Stimulated activated CD8-positive, alpha-beta memory T cell treated with anti-CD3 and anti-CD28 coated beads, Interleukin-4, amount 100 ng/mL, for 1 hour (primary cell): ENCODE measurements around the gene VPS13D.
"Not testable (repeated sequence)": the region's sequence is repeated elsewhere in the genome, so short reads cannot be mapped to it uniquely, and the experiment has no call there.

Experiments used
- DNase-seq, 2 donors: peaks; one replicate each; pipeline ENCODE4 v3.0.0-alpha.2; 2020; ENCODE audit warnings: low read depth in 2 of 2, low spot score in 1 of 2

The VPS13D gene

DNA sequence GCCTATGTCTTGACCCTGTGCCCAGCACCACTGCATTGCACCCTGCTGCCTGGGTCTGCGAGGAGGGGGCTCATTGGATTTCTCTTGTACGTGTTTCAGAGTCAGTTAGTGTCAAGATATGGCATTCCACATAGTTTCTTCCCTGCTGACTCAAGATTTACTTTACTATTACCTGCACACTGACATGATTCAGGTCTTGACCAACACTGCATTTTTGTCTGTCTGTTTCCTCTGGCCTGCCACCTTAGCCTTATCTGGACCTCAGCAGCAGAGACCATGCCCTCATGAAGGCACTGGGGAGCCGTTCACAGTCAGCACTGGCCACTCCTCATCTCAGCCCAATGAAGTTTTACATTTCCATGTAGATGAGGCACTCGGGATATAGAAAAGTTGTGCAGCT, 232.8 kb downstream of the VPS13D start:
- no peak for DNase-seq

DNA sequence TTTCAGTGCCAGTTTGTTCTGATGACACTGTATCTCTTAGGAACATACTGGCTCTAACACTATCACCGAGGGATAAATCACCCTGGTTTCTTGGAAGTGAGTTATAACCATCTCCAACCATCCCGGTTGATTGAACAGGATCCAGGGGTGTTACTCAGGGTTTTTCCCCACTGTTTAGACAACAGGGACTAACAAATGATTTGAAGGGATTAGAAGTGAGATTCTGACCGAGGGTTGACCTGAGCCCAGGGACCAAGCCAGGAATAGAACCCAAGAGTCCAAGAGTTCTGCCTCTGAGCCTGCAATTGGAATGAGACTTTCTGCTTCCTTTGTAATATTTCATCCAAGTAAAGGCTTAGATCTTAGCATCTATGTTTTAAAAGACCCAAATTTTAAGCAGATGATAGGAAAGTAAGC, 234.2 kb downstream of the VPS13D start:
- DNase-seq = no peak

GRCh38 chr1:12464598-12465056, 234.8 kb downstream of the VPS13D start:
- no peak for DNase-seq

GRCh38 chr1:12465126-12465525, 235.3 kb downstream of the VPS13D start:
- no peak for DNase-seq

- no peak for DNase-seq
Observed at GRCh38 chr1:12466816-12467215, 237.0 kb downstream of the VPS13D start.

DNA sequence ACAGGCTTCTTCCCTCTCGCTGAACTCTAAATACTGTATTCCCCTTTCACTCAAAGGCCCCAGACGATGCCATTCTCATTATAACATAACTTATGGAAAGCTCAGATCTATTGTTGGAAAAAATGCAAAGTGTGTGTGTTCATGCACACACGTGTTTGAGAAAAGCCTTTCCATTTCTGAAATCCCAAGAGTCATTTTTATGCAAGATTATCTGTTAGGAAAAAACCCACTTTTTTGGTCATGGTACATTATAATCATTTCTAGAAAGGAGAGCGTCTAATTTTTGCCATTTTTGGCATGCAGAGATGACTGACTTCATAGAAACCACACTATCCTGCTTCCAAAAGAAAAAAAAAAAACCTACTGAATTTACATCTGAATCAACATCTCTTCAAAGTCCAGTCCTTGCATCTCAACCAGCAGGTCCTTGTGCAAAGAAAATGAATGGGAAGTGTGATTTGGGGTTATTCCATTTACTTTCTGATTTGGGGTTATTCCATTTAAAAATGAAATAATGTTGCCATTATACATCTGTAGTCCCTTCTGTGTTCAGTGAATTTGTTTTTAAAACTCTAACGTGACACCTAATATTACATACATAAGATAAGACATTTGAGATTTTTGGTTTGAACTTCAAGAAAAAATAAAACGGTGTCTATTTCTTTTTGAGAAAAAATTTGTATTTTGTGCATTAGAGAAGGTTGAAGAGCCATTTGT, 237.9 kb downstream of the VPS13D start:
- DNase-seq = no peak

DNA sequence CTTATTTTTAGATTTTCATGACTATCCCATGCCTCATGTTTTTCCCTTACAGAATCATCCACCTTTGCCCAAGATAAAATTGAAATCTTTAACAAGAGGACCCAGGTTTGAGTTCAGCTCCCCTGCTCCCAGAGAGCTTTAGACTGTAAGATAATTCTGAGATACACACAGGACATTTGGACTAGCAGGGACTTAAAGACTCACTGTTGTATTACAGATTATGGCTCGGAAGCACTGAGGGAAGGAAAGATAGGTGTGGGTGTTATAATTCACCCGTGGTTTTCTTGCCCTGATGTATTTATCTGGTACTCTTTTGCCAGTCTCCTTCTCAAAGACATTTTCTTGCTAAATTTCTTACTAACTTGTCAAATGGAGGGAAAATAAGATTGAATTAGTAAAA, 238.5 kb downstream of the VPS13D start:
- no peak for DNase-seq

GRCh38 chr1:12469493-12469892, 239.7 kb downstream of the VPS13D start:
- DNase-seq = no peak

- DNase-seq = no peak
Observed at GRCh38 chr1:12469990-12470389, 240.2 kb downstream of the VPS13D start.

DNA sequence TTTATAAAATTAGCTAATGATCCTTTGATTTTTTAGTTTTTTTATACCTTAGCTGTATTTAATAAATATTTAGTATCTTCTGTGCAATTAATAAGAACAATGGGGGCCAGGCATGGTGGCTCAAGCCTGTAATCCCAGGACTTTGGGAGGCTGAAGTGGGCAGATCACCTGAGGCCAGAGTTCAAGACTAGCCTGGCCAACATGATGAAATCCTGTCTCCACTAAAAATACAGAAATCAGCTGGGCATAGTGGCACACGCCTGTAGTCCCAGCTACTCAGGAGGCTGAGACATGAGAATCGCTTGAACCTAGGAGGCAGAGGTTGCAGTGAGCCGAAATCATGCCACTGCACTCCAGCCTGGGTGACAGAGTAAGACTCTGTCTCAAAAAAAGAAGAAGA, 241.1 kb downstream of the VPS13D start:
- not testable (repeated sequence) for DNase-seq

DNA sequence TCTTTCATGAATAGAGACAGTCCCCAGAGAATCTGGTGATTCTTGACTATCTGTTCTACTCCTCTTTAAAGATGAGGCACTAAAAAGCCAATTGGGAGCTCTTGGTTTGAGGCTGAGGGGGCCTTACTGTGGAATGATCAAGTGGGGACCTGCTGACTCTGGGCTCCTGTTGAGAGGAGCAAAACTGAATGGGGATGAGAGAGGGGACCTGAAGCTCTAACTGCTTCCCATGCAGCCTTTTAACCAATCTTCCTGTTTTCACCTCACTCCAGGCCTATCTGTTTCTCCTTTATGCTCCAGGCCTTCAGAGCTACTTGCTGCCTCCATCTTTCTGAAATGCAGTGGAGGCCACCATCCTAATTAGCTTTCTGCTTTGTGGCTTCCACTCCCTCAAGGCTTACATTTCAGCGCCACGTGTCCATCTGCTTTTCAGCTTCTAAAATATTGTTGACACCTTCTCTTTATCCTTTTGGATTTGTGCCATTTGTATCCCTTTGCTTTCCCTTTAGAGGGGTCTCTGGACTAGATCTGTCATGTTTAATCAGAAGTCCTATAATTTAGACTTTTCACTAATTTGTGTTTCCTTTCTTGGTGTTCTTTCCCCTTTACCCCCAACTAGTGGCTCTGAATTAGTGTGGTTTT, 242.4 kb downstream of the VPS13D start:
- DNase-seq = no peak

DNA sequence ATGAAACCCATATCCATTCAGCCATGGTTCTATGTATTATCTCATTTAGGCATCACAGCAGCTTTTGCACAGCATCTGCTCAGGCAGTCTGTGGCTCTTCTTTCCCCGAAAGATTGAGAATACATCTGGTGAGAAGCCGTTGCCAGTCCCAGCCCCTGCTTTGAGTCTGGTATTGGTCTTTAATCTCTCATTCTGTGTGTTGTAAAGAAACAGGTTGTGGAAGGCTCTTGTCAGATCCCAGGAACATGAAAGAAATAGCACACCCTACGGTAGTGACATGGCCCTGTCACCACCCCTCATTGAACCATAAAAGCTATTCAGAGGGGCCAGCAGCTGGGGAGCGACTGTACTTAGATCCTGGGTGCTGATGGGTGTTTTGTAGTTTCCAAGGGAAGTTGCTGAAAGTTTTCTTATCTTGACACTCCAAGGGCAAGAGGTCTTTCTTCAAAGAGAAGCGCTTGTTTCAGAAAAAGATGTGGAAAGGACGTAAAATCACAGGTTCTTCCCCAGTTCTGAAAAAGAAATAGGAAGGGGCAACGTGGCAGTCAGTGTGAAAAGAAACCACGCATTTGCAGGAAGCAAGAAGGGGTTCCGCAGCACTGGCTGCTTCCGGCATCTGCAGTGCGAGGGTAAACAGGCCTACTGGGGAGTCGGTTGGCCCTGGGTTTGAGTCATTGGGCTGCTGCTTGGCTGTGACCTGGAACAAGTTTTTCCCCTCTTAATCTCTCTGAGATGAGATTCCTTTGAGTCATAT, 243.1 kb downstream of the VPS13D start:
- peak; percentile 40 to 42 for DNase-seq

- DNase-seq = no peak
Observed at GRCh38 chr1:12473596-12474362, 243.9 kb downstream of the VPS13D start.

DNA sequence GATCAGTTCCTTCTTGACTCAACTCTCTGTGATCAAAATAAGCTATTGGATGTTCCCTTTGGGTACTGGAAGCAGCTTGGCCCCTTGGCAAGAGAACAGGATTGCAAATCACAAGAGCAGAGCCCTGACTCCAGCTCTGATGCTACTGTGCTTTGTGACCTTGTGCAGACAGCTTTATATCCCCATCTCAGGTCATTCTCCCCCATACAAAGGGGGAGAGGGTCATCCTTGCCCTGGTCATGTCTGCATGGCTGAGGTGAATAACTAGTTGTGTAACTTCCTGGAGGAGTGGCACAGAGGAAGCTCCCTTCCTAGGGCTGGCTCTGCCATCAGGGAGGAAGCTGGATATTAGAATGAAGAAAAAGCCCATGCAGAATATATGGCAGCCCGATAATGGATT, 245.3 kb downstream of the VPS13D start:
- DNase-seq = no peak

DNA sequence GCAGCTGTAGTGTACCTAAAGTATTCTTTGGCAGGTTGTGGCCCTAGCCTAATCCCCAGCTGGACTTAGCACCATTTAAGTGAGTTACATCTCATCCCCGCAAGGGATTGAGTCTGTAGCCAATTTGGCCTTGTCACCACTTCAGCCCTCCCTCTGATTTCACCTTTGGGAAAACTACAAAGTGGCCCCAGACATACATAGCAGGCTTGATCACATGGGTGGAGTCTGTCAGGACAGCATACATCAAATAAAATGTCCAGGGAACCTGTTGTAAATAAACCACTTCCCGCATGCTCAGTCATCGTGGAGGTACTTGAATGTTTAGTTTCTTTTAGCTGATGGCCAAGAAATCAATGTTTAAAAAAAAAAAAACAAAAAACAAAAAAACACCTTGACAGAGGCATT, 245.7 kb downstream of the VPS13D start:
- no peak for DNase-seq

GRCh38 chr1:12475947-12476346, 246.1 kb downstream of the VPS13D start:
- DNase-seq = no peak

- no peak for DNase-seq
Observed at GRCh38 chr1:12477314-12477713, 247.5 kb downstream of the VPS13D start.

DNA sequence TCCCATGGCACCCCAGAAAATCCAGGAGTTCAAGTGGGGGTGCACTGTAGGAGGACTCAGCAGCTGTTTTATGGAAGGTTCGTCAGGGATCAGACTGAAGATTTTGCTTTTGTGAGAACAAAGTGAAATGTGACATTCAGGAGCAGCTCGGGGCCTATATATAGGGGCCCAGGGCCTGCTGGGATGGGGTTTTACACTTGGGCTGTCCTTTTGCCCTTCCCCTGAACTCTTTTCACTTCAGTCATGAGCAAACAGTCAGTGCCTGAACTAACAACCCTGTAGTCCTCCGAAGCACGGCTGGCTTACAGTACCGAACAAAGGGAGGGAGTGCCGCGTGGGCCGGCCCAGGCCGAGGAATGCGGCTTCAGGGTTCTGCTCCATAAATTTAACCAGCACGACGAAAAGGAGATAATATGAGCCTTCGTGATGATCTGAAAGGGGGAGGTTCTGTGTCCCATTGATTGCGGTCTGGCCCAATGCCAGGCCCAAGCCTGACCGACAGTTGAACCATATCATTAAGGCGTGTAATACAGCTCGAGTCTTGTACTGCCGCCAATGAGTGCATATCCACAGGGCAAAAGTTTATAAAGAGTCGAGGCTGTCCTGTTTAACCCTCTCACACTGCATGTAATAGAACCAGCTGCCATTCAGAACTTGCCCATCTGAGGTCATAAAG, 248.2 kb downstream of the VPS13D start:
- no peak for DNase-seq

DNA sequence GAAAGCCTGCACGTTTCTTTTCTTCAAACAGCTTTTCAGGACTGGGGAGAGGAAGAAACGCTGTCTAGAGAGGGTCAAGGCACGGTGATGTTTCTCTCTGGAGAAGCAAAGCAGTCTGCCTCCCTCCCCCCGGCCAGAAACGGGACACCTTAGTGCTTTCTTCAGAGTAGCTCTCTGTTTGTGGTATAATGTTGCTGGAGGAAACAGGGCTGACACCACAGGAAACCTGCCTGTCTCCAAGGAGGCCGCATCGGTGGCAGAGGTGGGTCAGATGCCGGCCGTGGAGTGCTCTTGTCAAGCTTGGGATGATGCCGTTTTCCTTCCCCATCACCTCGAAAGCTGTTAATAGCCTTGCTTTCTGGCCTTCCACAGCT, 248.8 kb downstream of the VPS13D start:
- peak in 1 of 2 donors; percentile 17 for DNase-seq

DNA sequence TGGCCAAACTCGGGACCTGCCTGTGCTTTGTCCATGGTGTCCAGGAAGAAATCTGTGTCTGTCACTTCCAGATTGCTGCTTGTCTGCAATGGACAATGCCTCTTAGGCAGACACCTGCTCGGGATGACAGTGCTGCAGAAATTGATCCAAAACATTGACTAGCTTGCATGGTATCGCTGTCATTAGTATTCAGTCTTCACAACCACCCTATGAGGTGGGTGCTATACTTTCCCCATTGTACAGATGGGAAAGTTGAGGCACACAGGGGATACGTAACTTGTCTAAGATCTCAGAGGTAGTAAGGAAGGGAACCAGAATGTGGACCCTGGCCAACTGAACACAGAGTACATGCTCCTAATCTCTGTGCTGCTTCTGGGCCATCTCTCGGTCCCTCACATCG, 249.5 kb downstream of the VPS13D start:
- DNase-seq = no peak

DNA sequence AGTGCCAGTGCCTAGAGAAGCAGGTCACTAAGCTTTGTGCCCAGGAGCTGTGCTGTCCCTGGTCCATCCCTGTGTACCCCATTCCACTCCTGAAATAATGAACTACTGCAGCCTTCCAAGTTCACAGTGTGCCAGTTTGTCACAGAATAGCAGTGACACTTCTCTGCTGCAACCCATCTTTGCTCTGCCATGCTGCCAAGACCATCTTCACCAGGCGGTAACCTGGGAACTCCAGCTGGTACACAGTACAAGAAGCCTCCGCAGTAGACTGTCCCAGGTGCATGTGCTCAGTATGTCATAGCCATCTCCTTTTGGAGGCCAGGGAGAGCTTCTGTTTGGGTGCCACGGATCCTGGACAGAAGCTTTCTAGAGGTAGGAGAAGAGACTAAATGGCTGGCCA, 250.2 kb downstream of the VPS13D start:
- no peak for DNase-seq
